ENCODE data around the gene UQCC2. TPM values are rescaled to one million over a fixed set of nuclear protein-coding genes. Genes with fewer than 3 reads are reported as not detected.

Gene UQCC2
- total and polyA plus RNA-seq, 2 donors (not counting 1 experiment from before 2014, with no cell fraction given): 13.2 to 16.6 TPM

GRCh38 chr6:33745548-33745947 lies 34.0 kb upstream of the UQCC2 start:
- H2AFZ ChIP-seq (ENCODE audit: insufficient read depth, low read depth, low read length, poor library complexity, severe bottlenecking): no peak overlapping the region
- H3K27ac ChIP-seq (ENCODE audit: low read length in 2 of 2): no peak overlapping the region
- H3K4me3 Mint-ChIP-seq: no peak overlapping the region
- peaks cover 0 to 3% of the 10 kb centered on the region in 2 donors for H3K4me1 ChIP-seq (ENCODE audit: control insufficient read depth in 2 of 2, insufficient read depth in 2 of 2, low read length in 2 of 2)
- H3K27ac Mint-ChIP-seq: no peak overlapping the region
- H3K4me3 ChIP-seq (ENCODE audit: control extremely low read depth in 1 of 5, extremely low read depth in 1 of 5, insufficient read depth in 1 of 5, low read depth in 2 of 5, low read length in 4 of 5): no peak overlapping the region
- H3K9ac ChIP-seq (ENCODE audit: low read length): no peak overlapping the region
- TF ChIP-seq CTCF (IDR thresholded peaks at IDR 0.05) (no peak), EZH2 (IDR thresholded peaks at IDR 0.05; ENCODE audit: borderline replicate concordance, insufficient read depth, low read depth, low read length, poor library complexity, severe bottlenecking) (no peak)
- ChIA-PET POLR2A (no interaction called here), CTCF (interaction anchor here (0.6 to 3.9 kb wide), 15 partner anchors 16 to 282 kb away, joined by 3 to 13 read pairs (median 4); partner anchors contain the start of genes BAK1 and UQCC2)
- intact Hi-C loops (cut with micrococcal nuclease): no loop called here
- peaks cover 0 to 9% (median under 1%) of the 10 kb centered on the region in 4 experiments for H3K27me3 ChIP-seq (replicated peaks in 1 of 4; ENCODE audit: control extremely low read depth in 1 of 4, control insufficient read depth in 3 of 4, insufficient read depth in 4 of 4, low read length in 3 of 4)
- H3K4me1 Mint-ChIP-seq: peaks cover 3% of the 10 kb centered on the region
- H3K9me3 ChIP-seq (ENCODE audit: control extremely low read depth in 1 of 3, control insufficient read depth in 2 of 3, insufficient read depth in 1 of 3, low read length in 2 of 3): no peaks in the 10 kb centered on the region
- no peaks in the 10 kb centered on the region for H3K9me3 Mint-ChIP-seq (ENCODE audit: insufficient read depth)
- H4K20me1 ChIP-seq (ENCODE audit: control insufficient read depth, insufficient read depth, low read length, poor library complexity, severe bottlenecking): no peaks in the 10 kb centered on the region
- no CpG with 5 or more reads among the region's 7 CpGs for WGBS (ENCODE audit: insufficient coverage)
- H3K36me3 ChIP-seq (replicated peaks in 1 of 2; ENCODE audit: control extremely low read depth in 1 of 2, control insufficient read depth in 1 of 2, extremely low read depth in 1 of 2, insufficient read depth in 2 of 2, low read length in 1 of 2): no peaks in the 10 kb centered on the region
- H3K79me2 ChIP-seq (ENCODE audit: control insufficient read depth, insufficient read depth, low read length): no peaks in the 10 kb centered on the region
- DNase-seq: no peak
- peaks cover 30% of the 10 kb centered on the region for H3K27me3 Mint-ChIP-seq
- H3K4me2 ChIP-seq (replicated peaks; ENCODE audit: low read depth, low read length, poor library complexity, severe bottlenecking): no peak overlapping the region
- ATAC-seq (ENCODE audit: low read depth): no peak

GRCh38 chr6:33744895-33745546 lies 33.5 kb upstream of the UQCC2 start:
- Histone ChIP-seq H4K20me1 (ENCODE audit: control insufficient read depth, insufficient read depth, low read length, poor library complexity, severe bottlenecking) (no peaks in the 10 kb centered on the region), H2AFZ (ENCODE audit: insufficient read depth, low read depth, low read length, poor library complexity, severe bottlenecking) (no peak overlapping the region), H3K27ac (ENCODE audit: low read length in 2 of 2) (no peak overlapping the region), H3K4me2 (replicated peaks; ENCODE audit: low read depth, low read length, poor library complexity, severe bottlenecking) (no peak overlapping the region), H3K9ac (ENCODE audit: low read length) (no peak overlapping the region), H3K36me3 (replicated peaks in 1 of 2; ENCODE audit: control extremely low read depth in 1 of 2, control insufficient read depth in 1 of 2, extremely low read depth in 1 of 2, insufficient read depth in 2 of 2, low read length in 1 of 2) (no peaks in the 10 kb centered on the region), H3K27me3 (replicated peaks in 1 of 4; ENCODE audit: control extremely low read depth in 1 of 4, control insufficient read depth in 3 of 4, insufficient read depth in 4 of 4, low read length in 3 of 4) (peaks cover 0 to 9% (median under 1%) of the 10 kb centered on the region in 4 experiments), H3K4me3 (ENCODE audit: control extremely low read depth in 1 of 5, extremely low read depth in 1 of 5, insufficient read depth in 1 of 5, low read depth in 2 of 5, low read length in 4 of 5) (no peak overlapping the region), H3K4me1 (ENCODE audit: control insufficient read depth in 2 of 2, insufficient read depth in 2 of 2, low read length in 2 of 2) (peaks cover 0 to 3% of the 10 kb centered on the region in 2 donors), H3K9me3 (ENCODE audit: control extremely low read depth in 1 of 3, control insufficient read depth in 2 of 3, insufficient read depth in 1 of 3, low read length in 2 of 3) (no peaks in the 10 kb centered on the region), H3K79me2 (ENCODE audit: control insufficient read depth, insufficient read depth, low read length) (no peaks in the 10 kb centered on the region)
- peaks cover 3% of the 10 kb centered on the region for H3K4me1 Mint-ChIP-seq
- no peak overlapping the region for H3K4me3 Mint-ChIP-seq
- no peak overlapping the region for H3K27ac Mint-ChIP-seq
- peaks cover 26% of the 10 kb centered on the region for H3K27me3 Mint-ChIP-seq
- ChIA-PET CTCF (interaction anchor here (0.8 to 4.1 kb wide), 21 partner anchors 16 to 410 kb away, joined by 3 to 27 read pairs (median 7); partner anchors contain the start of genes BAK1 and UQCC2), POLR2A (no interaction called here)
- no peak for ATAC-seq (ENCODE audit: low read depth)
- intact Hi-C loops (cut with micrococcal nuclease): loop anchor here (1.0 kb wide), 4 partner anchors 34 to 409 kb away; partner anchors contain the start of gene UQCC2
- WGBS (ENCODE audit: insufficient coverage): 83% methylated on average over 13 of the region's 13 CpGs
- no peak for TF ChIP-seq EZH2 (IDR thresholded peaks at IDR 0.05; ENCODE audit: borderline replicate concordance, insufficient read depth, low read depth, low read length, poor library complexity, severe bottlenecking)
- TF ChIP-seq CTCF (IDR thresholded peaks at IDR 0.05): no peak
- no peak for DNase-seq
- H3K9me3 Mint-ChIP-seq (ENCODE audit: insufficient read depth): no peaks in the 10 kb centered on the region

Data from B cell (primary cell).